ENCODE data around the gene KCNG1. TPM values are rescaled to one million over a fixed set of nuclear protein-coding genes. Genes with fewer than 3 reads are reported as not detected.

The KCNG1 gene
- polyA plus RNA-seq, 1 experiment, result 16.0 TPM

GRCh38 chr20:50953821-50954220 lies 69.1 kb downstream of the KCNG1 start:
- Histone ChIP-seq H3K27me3 (ENCODE audit: control insufficient read depth, insufficient read depth, low read length) (no peaks in the 10 kb centered on the region), H3K9me3 (ENCODE audit: control insufficient read depth, insufficient read depth, low read length) (peaks cover under 1% of the 10 kb centered on the region; the same call in 1 of the 2 replicates), H3K27ac (ENCODE audit: low read depth, low read length) (no peak overlapping the region), H3K4me3 (ENCODE audit: low read depth, low read length) (no peak overlapping the region)
- ChIA-PET CTCF (no interaction called here), POLR2A (no interaction called here)
- no peak for TF ChIP-seq CTCF (IDR thresholded peaks at IDR 0.05; ENCODE audit: low read depth, low read length)
- DNase-seq (ENCODE audit: low read depth, low spot score), result no peak

Other genes starting within 250 kb of the KCNG1 start
- 37.3 and 37.7 TPM in 2 replicates for gene BCAS4, start 228.0 kb downstream of the KCNG1 start, polyA plus RNA-seq (2011; rRNA removed)
- 36.8 and 40.5 TPM in 2 replicates for gene ADNP, start 91.7 kb downstream of the KCNG1 start, polyA plus RNA-seq (2011; rRNA removed)
- gene DPM1, start 64.6 kb downstream of the KCNG1 start, polyA plus RNA-seq (2011; rRNA removed), result 48.6 and 67.5 TPM in 2 replicates
- gene MOCS3, start 64.3 kb downstream of the KCNG1 start, polyA plus RNA-seq (2011; rRNA removed), result 3.8 and 4.0 TPM in 2 replicates

Data from AG04450 (cell line).